Transverse colon (tissue), 4 donors: ENCODE results near the gene CREBBP. TPM values are rescaled to one million over a fixed set of nuclear protein-coding genes. Genes with fewer than 3 reads are reported as not detected.

Experiments
- DNase-seq: peaks from one replicate; pipeline ENCODE4 v3.0.0-alpha.2; 2019
- H3K27ac ChIP-seq, 4 donors: fragments of 200-600 bp; sonication (generic); 2 replicates each; pipeline ENCODE4 v1.5.1; 2016 to 2018; ENCODE audit warnings: inconsistent platforms in 4 of 4
- H3K27me3 ChIP-seq: fragments of 200-600 bp; sonication (generic); 2 replicates; pipeline ENCODE4 v1.5.1; 2017; ENCODE audit warnings: inconsistent platforms
- H3K36me3 ChIP-seq, 4 donors: fragments of 200-600 bp; sonication (generic); 2 replicates each; pipeline ENCODE4 v1.5.1; 2017 to 2019; ENCODE audit warnings: inconsistent platforms in 4 of 4
- H3K4me1 ChIP-seq, 4 donors: fragments of 200-600 bp; sonication (generic); 2 replicates each; pipeline ENCODE4 v1.5.1; 2017 to 2020; ENCODE audit warnings: inconsistent platforms in 4 of 4
- H3K4me3 ChIP-seq, 4 donors: fragments of 200-600 bp; sonication (generic); 1 replicate in 1 of 4; 2 replicates in 3 of 4; pipeline versions ENCODE4 v1.5.1 to v1.6.1; 2017 to 2019; ENCODE audit warnings: inconsistent platforms in 4 of 4
- H3K9me3 ChIP-seq, 2 donors: fragments of 200-600 bp; sonication (generic); 2 replicates each; pipeline ENCODE4 v1.5.1; 2017 to 2019; ENCODE audit warnings: inconsistent platforms in 2 of 2
- EP300 ChIP-seq: sonication (generic); formaldehyde crosslinking; IDR thresholded peaks from one replicate; pipeline ENCODE4 v1.6.1; 2017; ENCODE audit warnings: antibody characterized with exemption, low read depth
- POLR2A ChIP-seq: fragments of 450-650 bp; IDR thresholded peaks from one replicate; pipeline ENCODE4 v1.6.1; 2016; ENCODE audit warnings: antibody characterized with exemption, mild to moderate bottlenecking, moderate library complexity
- POLR2AphosphoS5 ChIP-seq, 3 donors: sonication (generic); formaldehyde crosslinking; IDR thresholded peaks; one replicate each; pipeline ENCODE4 v1.6.1; 2016; ENCODE audit warnings: antibody characterized with exemption in 3 of 3
- WGBS, 2 donors: methylation state at CpG; one replicate each; pipeline ENCODE4 v1.1.5; 2018; ENCODE audit warnings: low coverage in 1 of 2; 5-methylcytosine and 5-hydroxymethylcytosine counted together
- in situ Hi-C, 4 donors: fragments of 200-750 bp; cut with MboI; loops; one replicate each; pipeline versions ENCODE4 v1.15.0 to v1.15.1; 2017; ENCODE audit warnings: low sequenced_read_pairs in 3 of 4, low pct_ligation_motif_present in 1 of 4, low pct_unique_long_range_greater_than_20kb in 1 of 4
- intact Hi-C: fragments of 100-400 bp; cut with DNase I; formaldehyde crosslinking; loops from one replicate; pipeline ENCODE4 v1.15.1; 2023; ENCODE audit warnings: low total_unique reads
- total RNA-seq, 4 donors: library from RNA; depleted of rRNA; stranded (reverse); fragments of >200 nt; gene quantifications; one replicate each; pipeline ENCODE4 v1.1.0, GENCODE V29; 2016
- TF ChIP-seq, protein P1 (sequence below), 5 experiments: fragments of 200-600 bp in 3 of 5; fragments of 450-650 bp in 2 of 5; sonication (generic) in 3 of 5; IDR thresholded peaks; 1 replicate in 2 of 5; 2 replicates in 3 of 5; pipeline ENCODE4 v1.5.1; 2016 to 2017; ENCODE audit warnings: antibody characterized with exemption in 5 of 5, inconsistent platforms in 3 of 5, mild to moderate bottlenecking in 2 of 5, moderate library complexity in 1 of 5

The CREBBP gene
- total RNA-seq, 4 donors from 2014 or later: 52.4 to 235 (median 98.7) TPM

GRCh38 chr16:3829631-3830536 lies 50.6 kb downstream of the CREBBP start:
- H3K9me3 ChIP-seq: peaks cover 0 to 14% of the 10 kb centered on the region in 2 donors
- H3K27ac ChIP-seq: no peak overlapping the region
- peaks cover 0 to 17% (median 0%) of the 10 kb centered on the region in 4 donors for H3K4me1 ChIP-seq
- no peak overlapping the region for H3K4me3 ChIP-seq
- DNase-seq: no peak
- intact Hi-C loops (no loop called here), in situ Hi-C loops (no loop called here)
- TF ChIP-seq POLR2A (no peak), POLR2AphosphoS5 (IDR thresholded peaks at IDR 0.05) (no peak), EP300 (no peak)
- TF ChIP-seq, protein P1, sequence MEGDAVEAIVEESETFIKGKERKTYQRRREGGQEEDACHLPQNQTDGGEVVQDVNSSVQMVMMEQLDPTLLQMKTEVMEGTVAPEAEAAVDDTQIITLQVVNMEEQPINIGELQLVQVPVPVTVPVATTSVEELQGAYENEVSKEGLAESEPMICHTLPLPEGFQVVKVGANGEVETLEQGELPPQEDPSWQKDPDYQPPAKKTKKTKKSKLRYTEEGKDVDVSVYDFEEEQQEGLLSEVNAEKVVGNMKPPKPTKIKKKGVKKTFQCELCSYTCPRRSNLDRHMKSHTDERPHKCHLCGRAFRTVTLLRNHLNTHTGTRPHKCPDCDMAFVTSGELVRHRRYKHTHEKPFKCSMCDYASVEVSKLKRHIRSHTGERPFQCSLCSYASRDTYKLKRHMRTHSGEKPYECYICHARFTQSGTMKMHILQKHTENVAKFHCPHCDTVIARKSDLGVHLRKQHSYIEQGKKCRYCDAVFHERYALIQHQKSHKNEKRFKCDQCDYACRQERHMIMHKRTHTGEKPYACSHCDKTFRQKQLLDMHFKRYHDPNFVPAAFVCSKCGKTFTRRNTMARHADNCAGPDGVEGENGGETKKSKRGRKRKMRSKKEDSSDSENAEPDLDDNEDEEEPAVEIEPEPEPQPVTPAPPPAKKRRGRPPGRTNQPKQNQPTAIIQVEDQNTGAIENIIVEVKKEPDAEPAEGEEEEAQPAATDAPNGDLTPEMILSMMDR (IDR thresholded peaks at IDR 0.05): no peak
- no peaks in the 10 kb centered on the region for H3K36me3 ChIP-seq
- H3K27me3 ChIP-seq: no peaks in the 10 kb centered on the region
- WGBS, 2 donors: 84 to 95% methylated on average over 4 to 6 of the region's 6 CpGs

- 94% methylated on average over 4 of the region's 4 CpGs; no CpG with 5 or more reads in 1 of the 2 donors for WGBS, 2 donors
- Histone ChIP-seq H3K27ac (no peak overlapping the region), H3K27me3 (no peaks in the 10 kb centered on the region), H3K4me1 (peaks cover 10 to 54% (median 26%) of the 10 kb centered on the region in 4 donors), H3K4me3 (no peak overlapping the region), H3K36me3 (no peaks in the 10 kb centered on the region), H3K9me3 (no peaks in the 10 kb centered on the region)
- in situ Hi-C loops (no loop called here), intact Hi-C loops (no loop called here)
- TF ChIP-seq EP300 (no peak), POLR2AphosphoS5 (IDR thresholded peaks at IDR 0.05) (no peak), POLR2A (no peak)
- TF ChIP-seq, protein P1 (IDR thresholded peaks at IDR 0.05): no peak
- DNase-seq: no peak
Measured at GRCh38 chr16:3825940-3826339, 54.6 kb downstream of the CREBBP start.

DNA sequence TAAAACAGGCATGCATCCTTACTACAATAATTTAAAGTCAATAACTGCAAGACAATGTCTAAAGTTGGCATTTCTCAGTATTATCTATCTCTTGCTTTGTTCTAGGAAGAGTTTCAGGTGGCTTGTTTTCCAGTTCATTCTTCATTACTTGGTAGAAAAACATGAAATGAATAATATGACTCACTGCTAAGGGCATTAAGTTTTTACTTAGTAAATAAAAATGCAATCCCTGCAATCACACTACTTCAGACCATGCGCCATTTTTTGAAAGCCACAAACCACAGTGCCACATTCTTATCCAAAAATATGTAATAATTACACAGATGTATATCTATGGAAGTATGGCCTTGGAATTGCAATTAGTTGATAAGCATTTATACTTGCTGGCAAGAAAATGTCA lies 55.4 kb downstream of the CREBBP start:
- Histone ChIP-seq H3K27ac (no peak overlapping the region), H3K4me1 (peaks cover 18 to 58% (median 35%) of the 10 kb centered on the region in 4 donors), H3K36me3 (no peaks in the 10 kb centered on the region), H3K27me3 (no peaks in the 10 kb centered on the region), H3K9me3 (no peaks in the 10 kb centered on the region), H3K4me3 (no peak overlapping the region)
- DNase-seq: no peak
- TF ChIP-seq EP300: no peak
- no peak for TF ChIP-seq POLR2A
- TF ChIP-seq, protein P1 (IDR thresholded peaks at IDR 0.05): no peak
- no peak for TF ChIP-seq POLR2AphosphoS5 (IDR thresholded peaks at IDR 0.05)
- intact Hi-C loops: no loop called here
- WGBS, 2 donors: 69 to 71% methylated on average over 1 of the region's 1 CpG
- in situ Hi-C loops: no loop called here

- peaks cover 23 to 60% (median 43%) of the 10 kb centered on the region in 4 donors for H3K4me1 ChIP-seq
- TF ChIP-seq, protein P1 (IDR thresholded peaks at IDR 0.05): no peak
- TF ChIP-seq POLR2A (no peak), POLR2AphosphoS5 (IDR thresholded peaks at IDR 0.05) (no peak), EP300 (no peak)
- H3K9me3 ChIP-seq: no peaks in the 10 kb centered on the region
- in situ Hi-C loops: no loop called here
- DNase-seq: no peak
- no peak overlapping the region for H3K27ac ChIP-seq
- WGBS, 2 donors: 85 to 94% methylated on average over 5 to 17 of the region's 17 CpGs
- intact Hi-C loops: no loop called here
- H3K36me3 ChIP-seq: no peaks in the 10 kb centered on the region
- H3K4me3 ChIP-seq: no peak overlapping the region
- no peaks in the 10 kb centered on the region for H3K27me3 ChIP-seq
Measured at GRCh38 chr16:3824121-3824795, 56.3 kb downstream of the CREBBP start.
